T-cell (primary cell): ENCODE measurements around the gene WNT9B. TPM values are rescaled to one million over a fixed set of nuclear protein-coding genes. Genes with fewer than 3 reads are reported as not detected.

Experiments
- ATAC-seq, 4 experiments: fragments of 200-7000 bp in 3 of 4; fragments of 150-1000 bp in 1 of 4; cut with Tn5 transposase; replicated peaks in 1 of 4; 1 replicate in 3 of 4; 2 replicates in 1 of 4; pipeline ENCODE4 v1.10.0; 2021; ENCODE audit warnings: moderate library complexity in 3 of 4, mild to moderate bottlenecking in 2 of 4, moderate number of reproducible peaks in 1 of 4
- CTCF ChIA-PET, 2 donors: fragments of 300-600 bp; sonication (Branson Sonifier 250); formaldehyde crosslinking; loops; one replicate each; lab custom pipeline; 2022; ENCODE audit warnings: antibody characterized with exemption in 2 of 2; lab: Charles Lee
- POLR2A ChIA-PET, 2 donors: fragments of 300-600 bp; sonication (Branson Sonifier 250); formaldehyde crosslinking; loops; one replicate each; lab custom pipeline; 2022; ENCODE audit warnings: antibody characterized with exemption in 2 of 2; lab: Charles Lee
- DNase-seq, 35 experiments: peaks; one replicate each; pipeline versions ENCODE4 v3.0.0 to v3.0.0-alpha.2; 2013 to 2023
- H3K27ac ChIP-seq: one replicate; pipeline ENCODE4 v1.5.1; 2013; ENCODE audit warnings: low read length
- H3K27me3 ChIP-seq, 2 experiments: replicated peaks in 1 of 2; 1 replicate in 1 of 2; 2 replicates in 1 of 2; pipeline versions ENCODE4 v1.6.1 to v1.7.0; 2013; ENCODE audit warnings: low read length in 1 of 2, mixed read lengths in 1 of 2; ENCODE audit not compliant: control insufficient read depth in 2 of 2, insufficient read depth in 2 of 2; ENCODE audit errors: extremely low read depth in 1 of 2
- H3K36me3 ChIP-seq, 2 donors: 1 replicate in 1 of 2; 2 replicates in 1 of 2; pipeline versions ENCODE4 v1.6.1 to v1.7.0; 2013; ENCODE audit warnings: low read length in 1 of 2; ENCODE audit not compliant: control insufficient read depth in 2 of 2, insufficient read depth in 1 of 2; ENCODE audit errors: extremely low read depth in 1 of 2
- H3K4me1 ChIP-seq, 2 experiments: 1 replicate in 1 of 2; 2 replicates in 1 of 2; pipeline versions ENCODE4 v1.6.1 to v1.7.0; 2013; ENCODE audit warnings: low read length in 2 of 2, mixed read lengths in 1 of 2; ENCODE audit not compliant: insufficient read depth in 2 of 2, control insufficient read depth in 1 of 2; ENCODE audit errors: extremely low read depth in 1 of 2
- H3K4me3 ChIP-seq, 2 donors: 1 replicate in 1 of 2; 2 replicates in 1 of 2; pipeline versions ENCODE4 v1.5.1 to v1.7.0; 2013; ENCODE audit warnings: mild to moderate bottlenecking in 2 of 2, low read length in 1 of 2, moderate library complexity in 1 of 2; ENCODE audit not compliant: control insufficient read depth in 1 of 2; ENCODE audit errors: extremely low read depth in 1 of 2
- H3K9me3 ChIP-seq: 2 replicates; pipeline ENCODE4 v1.7.0; 2013
- H3K27ac Mint-ChIP-seq, 2 donors: one replicate each; pipeline ENCODE4 v1.8.0; 2020 to 2021; ENCODE audit warnings: mild to moderate bottlenecking in 2 of 2, mixed read lengths in 2 of 2
- H3K27me3 Mint-ChIP-seq, 2 donors: one replicate each; pipeline ENCODE4 v1.8.0; 2021 to 2022; ENCODE audit warnings: mixed read lengths in 2 of 2
- H3K36me3 Mint-ChIP-seq: one replicate; pipeline ENCODE4 v1.8.0; 2021; ENCODE audit warnings: mixed read lengths
- H3K4me1 Mint-ChIP-seq, 3 donors: one replicate each; pipeline ENCODE4 v1.8.0; 2020 to 2022; ENCODE audit warnings: mixed read lengths in 3 of 3, mild to moderate bottlenecking in 1 of 3
- H3K4me3 Mint-ChIP-seq, 3 donors: one replicate each; pipeline ENCODE4 v1.8.0; 2020 to 2022; ENCODE audit warnings: mild to moderate bottlenecking in 3 of 3, mixed read lengths in 3 of 3, moderate library complexity in 3 of 3
- H3K9me3 Mint-ChIP-seq, 3 donors: one replicate each; pipeline ENCODE4 v1.8.0; 2020 to 2022; ENCODE audit warnings: mixed read lengths in 3 of 3
- WGBS: methylation state at CpG from one replicate; pipeline ENCODE4 v1.1.5; 2013; ENCODE audit warnings: missing lambda C conversion rate; ENCODE audit not compliant: insufficient coverage; 5-methylcytosine and 5-hydroxymethylcytosine counted together
- total RNA-seq, 35 experiments: library from RNA in 6 of 35; stranded (reverse) in 6 of 35; fragments of 120-200 nt in 1 of 35; gene quantifications; one replicate each; pipeline versions ENCODE4 v1.2.1 to v1.2.4 and lab custom pipeline; 2013 to 2026

WNT9B gene
- total RNA-seq, 5 donors from 2014 or later (not counting 1 experiment from before 2014, with no cell fraction given), result not detected

DNA sequence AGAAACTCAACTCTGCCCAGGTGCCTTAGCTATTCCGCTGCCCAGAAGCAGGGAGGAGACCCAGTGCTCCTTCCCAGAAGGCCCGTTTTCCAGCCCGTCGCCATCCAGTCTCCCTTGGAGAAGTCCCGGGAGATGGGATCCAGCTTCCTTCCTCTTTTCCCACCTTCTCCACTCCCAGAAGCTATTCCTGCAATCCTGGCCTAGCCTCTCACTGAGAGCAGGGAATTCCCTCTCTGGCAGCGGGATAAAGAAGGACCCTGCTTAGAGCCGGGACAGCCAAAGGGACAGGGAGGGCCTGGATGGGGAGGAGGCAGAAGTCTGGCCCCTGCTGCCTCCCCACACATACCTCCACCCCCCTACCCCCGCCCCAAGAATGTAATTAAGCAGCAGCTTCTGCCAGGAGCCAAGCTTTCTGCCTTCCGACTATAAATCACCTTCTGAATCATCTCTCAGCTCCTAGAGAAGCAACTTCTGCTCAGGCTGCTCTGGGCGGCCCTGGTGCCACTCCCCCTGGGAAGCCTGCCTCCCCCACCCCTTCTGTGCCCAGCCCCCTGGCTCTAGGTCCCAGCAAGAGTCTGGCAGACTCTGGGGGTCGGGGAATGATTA lies 39.3 kb upstream of the WNT9B start:
- peaks cover 38 to 60% of the 10 kb centered on the region in 2 donors for H3K27me3 Mint-ChIP-seq
- ChIA-PET CTCF (no interaction called here), POLR2A (no interaction called here)
- Histone ChIP-seq H3K4me1 (peaks cover 0 to 2% of the 10 kb centered on the region in 2 experiments), H3K9me3 (no peaks in the 10 kb centered on the region), H3K27ac (no peak overlapping the region), H3K4me3 (no peak overlapping the region), H3K27me3 (peaks cover 0 to 75% of the 10 kb centered on the region in 2 experiments), H3K36me3 (no peaks in the 10 kb centered on the region)
- no peaks in the 10 kb centered on the region for H3K9me3 Mint-ChIP-seq
- peaks cover 0 to 3% (median 3%) of the 10 kb centered on the region in 3 donors for H3K4me1 Mint-ChIP-seq
- WGBS, result 56% methylated on average over 6 of the region's 11 CpGs
- no peak for ATAC-seq
- DNase-seq, result no peak
- H3K36me3 Mint-ChIP-seq, result no peaks in the 10 kb centered on the region
- H3K27ac Mint-ChIP-seq, result no peak overlapping the region
- H3K4me3 Mint-ChIP-seq, result no peak overlapping the region

DNA sequence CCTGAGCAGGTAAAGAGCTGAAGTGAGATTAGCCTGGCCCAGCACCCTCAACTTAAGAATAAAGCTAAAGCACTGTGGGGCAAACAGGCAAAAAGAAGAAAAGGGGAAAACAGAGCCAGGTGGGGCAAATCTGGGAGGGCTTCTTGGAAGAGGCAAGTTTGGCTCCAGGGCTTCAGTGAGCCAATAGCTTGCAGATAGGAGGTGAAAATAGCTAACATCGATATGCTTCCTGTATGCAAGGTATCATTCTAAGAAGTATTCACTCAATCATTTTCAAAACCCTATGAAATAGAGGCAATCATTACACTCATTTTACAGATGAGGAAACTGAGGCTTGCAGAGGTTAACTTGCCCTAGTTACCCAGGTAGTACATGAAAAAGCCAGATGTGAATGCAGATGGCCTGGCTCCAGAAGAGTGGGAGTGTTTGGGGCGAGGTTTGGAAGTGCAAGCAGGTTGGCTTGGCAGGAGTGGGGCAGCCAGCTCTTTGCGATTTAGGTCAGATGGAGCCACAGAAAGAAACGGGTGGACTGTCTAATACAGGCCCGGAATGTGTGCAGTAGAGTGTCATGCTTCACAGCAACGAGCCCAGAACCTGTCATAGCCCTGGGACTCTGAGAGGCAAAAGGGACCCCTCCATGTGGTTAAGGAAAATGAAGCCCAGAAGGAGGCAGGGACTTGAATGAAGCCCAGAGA lies 38.6 kb upstream of the WNT9B start:
- Histone ChIP-seq H3K4me1 (peaks cover 0 to 8% of the 10 kb centered on the region in 2 experiments), H3K9me3 (no peaks in the 10 kb centered on the region), H3K36me3 (no peaks in the 10 kb centered on the region), H3K4me3 (no peak overlapping the region), H3K27ac (no peak overlapping the region), H3K27me3 (peaks cover 2 to 82% of the 10 kb centered on the region in 2 experiments)
- CTCF ChIA-PET, result interaction anchor here in 1 of 2 donors (0.5 kb wide), 1 partner anchor 94 kb away, joined by 3 read pairs; no protein-coding TSS in a partner anchor
- peaks cover 3 to 10% (median 8%) of the 10 kb centered on the region in 3 donors for H3K4me1 Mint-ChIP-seq
- H3K9me3 Mint-ChIP-seq, result no peaks in the 10 kb centered on the region
- ATAC-seq (no peak), DNase-seq (no peak)
- H3K36me3 Mint-ChIP-seq, result no peaks in the 10 kb centered on the region
- 58% methylated on average over 5 of the region's 6 CpGs for WGBS
- peaks cover 45 to 67% of the 10 kb centered on the region in 2 donors for H3K27me3 Mint-ChIP-seq
- POLR2A ChIA-PET, result no interaction called here
- no peak overlapping the region for H3K4me3 Mint-ChIP-seq
- H3K27ac Mint-ChIP-seq, result no peak overlapping the region

DNA sequence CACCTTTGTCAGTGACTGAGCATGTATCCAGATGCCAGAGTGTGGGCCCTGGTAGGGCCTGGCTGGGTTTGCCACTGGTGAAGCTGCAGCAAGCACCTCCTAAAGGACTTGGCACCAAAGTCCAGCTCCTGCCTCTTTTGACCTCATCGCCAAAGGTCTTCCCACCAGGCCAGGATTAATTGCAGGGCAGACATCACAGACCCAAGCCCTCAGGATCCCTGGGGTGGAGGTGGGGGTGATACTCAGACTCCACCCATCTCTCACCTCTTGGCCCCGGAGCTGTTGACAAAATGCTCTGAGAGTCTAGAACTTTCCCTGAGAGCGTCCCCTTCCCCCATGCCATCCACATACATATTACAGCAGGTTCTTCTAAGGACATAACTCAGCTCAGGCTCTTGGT lies 37.5 kb upstream of the WNT9B start:
- ATAC-seq (no peak), DNase-seq (no peak)
- Histone ChIP-seq H3K36me3 (no peaks in the 10 kb centered on the region), H3K4me3 (no peak overlapping the region), H3K27ac (no peak overlapping the region), H3K4me1 (peaks cover 0 to 19% of the 10 kb centered on the region in 2 experiments), H3K27me3 (peaks cover 2 to 91% of the 10 kb centered on the region in 2 experiments), H3K9me3 (no peaks in the 10 kb centered on the region)
- H3K27me3 Mint-ChIP-seq, result peaks cover 49 to 76% of the 10 kb centered on the region in 2 donors
- ChIA-PET CTCF (no interaction called here), POLR2A (no interaction called here)
- H3K27ac Mint-ChIP-seq, result no peak overlapping the region
- no peaks in the 10 kb centered on the region for H3K36me3 Mint-ChIP-seq
- no peaks in the 10 kb centered on the region for H3K9me3 Mint-ChIP-seq
- H3K4me1 Mint-ChIP-seq, result peaks cover 9 to 17% (median 15%) of the 10 kb centered on the region in 3 donors
- no CpG with 5 or more reads among the region's 3 CpGs for whole genome bisulfite sequencing
- H3K4me3 Mint-ChIP-seq, result no peak overlapping the region

DNA sequence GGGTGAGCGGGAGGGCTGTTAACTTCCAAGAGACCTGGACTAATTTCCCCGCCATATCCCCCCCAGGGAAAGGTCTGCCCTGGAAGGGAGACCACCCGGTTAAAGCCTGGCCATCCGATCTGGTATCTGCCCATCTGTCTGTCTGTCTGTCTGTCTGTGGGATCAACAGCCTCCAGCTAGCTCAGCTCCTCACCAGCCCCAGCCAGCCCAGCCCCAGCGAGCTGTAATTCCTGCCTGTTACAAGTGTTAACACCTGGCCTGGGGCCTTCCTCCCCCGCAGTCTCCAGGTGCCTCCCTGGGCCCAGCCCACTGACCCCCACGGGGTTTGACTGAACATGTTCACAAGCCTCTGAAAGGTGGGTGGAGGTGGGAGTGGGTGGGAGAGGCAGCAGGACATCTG lies 36.9 kb upstream of the WNT9B start:
- POLR2A ChIA-PET, result interaction anchor here in 1 of 2 donors (0.7 kb wide), 1 partner anchor 41 kb away, joined by 6 read pairs; no protein-coding TSS in a partner anchor
- Mint-ChIP-seq H3K9me3 (no peaks in the 10 kb centered on the region), H3K4me1 (peaks cover 12 to 19% (median 17%) of the 10 kb centered on the region in 3 donors), H3K4me3 (no peak overlapping the region), H3K27ac (no peak overlapping the region), H3K27me3 (peaks cover 49 to 80% of the 10 kb centered on the region in 2 donors), H3K36me3 (no peaks in the 10 kb centered on the region)
- Histone ChIP-seq H3K4me3 (no peak overlapping the region), H3K36me3 (no peaks in the 10 kb centered on the region), H3K27me3 (peaks cover 2 to 94% of the 10 kb centered on the region in 2 experiments), H3K27ac (no peak overlapping the region), H3K9me3 (no peaks in the 10 kb centered on the region), H3K4me1 (peaks cover 0 to 25% of the 10 kb centered on the region in 2 experiments)
- ATAC-seq, result no peak
- CTCF ChIA-PET, result no interaction called here
- DNase-seq, result no peak
- WGBS, result 61% methylated on average over 5 of the region's 7 CpGs

DNA sequence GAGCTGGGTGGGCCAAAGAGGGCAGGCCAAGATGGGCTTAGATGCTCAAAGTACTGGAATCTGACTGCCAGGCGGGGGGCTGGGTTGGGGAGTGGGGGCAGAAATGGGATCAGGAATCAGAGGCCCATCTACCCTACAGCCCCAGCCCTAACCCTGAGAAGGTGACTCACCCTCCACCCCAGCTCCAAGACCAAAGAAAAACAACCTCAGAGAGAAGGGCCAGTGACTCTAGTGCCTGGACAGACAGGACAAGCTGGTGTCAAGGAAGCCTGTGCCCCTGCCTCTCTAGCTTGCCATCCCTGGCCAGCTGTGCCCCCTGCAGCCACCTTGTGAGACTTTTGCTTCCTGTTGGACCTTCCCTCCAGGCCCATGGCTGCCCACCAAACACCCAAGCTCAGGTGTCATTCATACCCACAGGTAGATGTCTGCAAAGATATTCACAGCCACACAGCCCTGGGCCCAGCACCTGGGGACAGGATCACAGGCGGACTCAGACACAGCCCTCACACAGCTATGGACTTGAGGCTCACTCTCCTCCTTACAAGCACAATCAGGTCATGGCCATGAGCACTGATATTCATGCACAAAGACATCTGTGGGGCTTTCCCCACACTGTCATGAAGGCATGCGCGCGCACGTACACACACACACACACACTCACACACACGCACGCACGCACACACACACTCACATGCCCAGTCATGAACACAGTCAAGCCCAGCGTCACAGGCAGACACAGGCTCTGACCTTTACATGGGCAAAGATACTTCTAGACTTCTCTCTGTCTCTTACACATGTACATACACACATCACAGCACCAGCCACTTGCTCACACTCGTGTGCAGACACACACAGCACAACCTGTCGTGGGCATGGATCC lies 35.7 kb upstream of the WNT9B start:
- Mint-ChIP-seq H3K27ac (peak overlapping the region in 1 of 2 donors; percentile 61), H3K4me1 (peaks cover 18 to 27% (median 18%) of the 10 kb centered on the region in 3 donors), H3K9me3 (no peaks in the 10 kb centered on the region), H3K4me3 (no peak overlapping the region), H3K27me3 (peaks cover 59 to 92% of the 10 kb centered on the region in 2 donors), H3K36me3 (no peaks in the 10 kb centered on the region)
- ATAC-seq, result no peak
- peaks cover 2 to 99% of the 10 kb centered on the region in 2 experiments for H3K27me3 ChIP-seq
- CTCF ChIA-PET, result no interaction called here
- H3K36me3 ChIP-seq, result no peaks in the 10 kb centered on the region
- no peaks in the 10 kb centered on the region for H3K9me3 ChIP-seq
- POLR2A ChIA-PET, result no interaction called here
- no peak for DNase-seq
- no peak overlapping the region for H3K4me3 ChIP-seq
- H3K4me1 ChIP-seq, result peaks cover 0 to 32% of the 10 kb centered on the region in 2 experiments
- WGBS, result 67% methylated on average over 11 of the region's 12 CpGs
- no peak overlapping the region for H3K27ac ChIP-seq
